K562 (cell line): ENCODE results near the gene TREH.

Experiments used
- SRF ChIP-seq, 2 experiments: fragments of 250-450, 450-650 bp in 1 of 2; sonication (Bioruptor Pico) in 1 of 2; sonication (generic) in 1 of 2; formaldehyde crosslinking; IDR thresholded peaks; 2 replicates each; pipeline versions ENCODE4 v1.5.0 to v1.5.1; 2020 to 2022; ENCODE audit warnings: mild to moderate bottlenecking in 1 of 2, missing genetic modification reagents in 1 of 2
- TF ChIP-seq, protein P1 (sequence below): IDR thresholded peaks from 2 replicates; pipeline ENCODE4 v1.6.1; 2016; ENCODE audit warnings: missing genetic modification characterization, missing compliant biosample characterization
- TF ChIP-seq, protein P2 (sequence below): sonication (generic); formaldehyde crosslinking; IDR thresholded peaks from 2 replicates; pipeline ENCODE4 v1.9.0; 2022; ENCODE audit warnings: mild to moderate bottlenecking, missing genetic modification reagents

DNA sequence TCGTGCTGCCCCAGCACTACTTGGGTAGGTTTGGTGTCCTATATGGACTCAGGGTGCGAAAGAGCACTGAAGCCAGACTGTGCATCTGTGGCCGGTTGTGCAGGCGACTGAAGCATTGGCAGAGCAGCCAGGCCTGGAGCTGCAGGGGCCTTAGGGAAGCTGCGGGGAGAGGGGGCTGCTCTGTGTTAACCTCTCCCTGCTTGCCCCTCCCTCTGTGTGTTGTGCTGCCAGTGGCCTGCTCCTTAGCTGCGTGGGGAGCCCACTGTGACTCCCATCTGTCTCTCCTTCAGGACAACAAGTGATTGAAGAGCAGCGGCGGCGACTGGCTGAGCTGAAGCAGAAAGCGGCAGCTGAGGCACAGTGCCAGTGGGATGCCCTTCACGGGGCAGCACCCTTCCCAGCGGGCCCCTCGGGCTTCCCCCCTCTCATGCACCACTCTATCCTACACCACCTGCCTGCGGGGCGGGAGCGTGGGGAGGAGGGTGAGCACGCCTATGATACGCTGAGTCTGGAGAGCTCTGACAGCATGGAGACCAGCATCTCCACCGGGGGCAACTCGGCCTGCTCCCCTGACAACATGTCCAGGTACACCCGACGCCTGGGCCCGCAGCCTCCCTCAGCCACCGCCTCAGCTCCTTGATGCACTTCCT lies 34.3 kb downstream of the TREH start:
- TF ChIP-seq, protein P1, sequence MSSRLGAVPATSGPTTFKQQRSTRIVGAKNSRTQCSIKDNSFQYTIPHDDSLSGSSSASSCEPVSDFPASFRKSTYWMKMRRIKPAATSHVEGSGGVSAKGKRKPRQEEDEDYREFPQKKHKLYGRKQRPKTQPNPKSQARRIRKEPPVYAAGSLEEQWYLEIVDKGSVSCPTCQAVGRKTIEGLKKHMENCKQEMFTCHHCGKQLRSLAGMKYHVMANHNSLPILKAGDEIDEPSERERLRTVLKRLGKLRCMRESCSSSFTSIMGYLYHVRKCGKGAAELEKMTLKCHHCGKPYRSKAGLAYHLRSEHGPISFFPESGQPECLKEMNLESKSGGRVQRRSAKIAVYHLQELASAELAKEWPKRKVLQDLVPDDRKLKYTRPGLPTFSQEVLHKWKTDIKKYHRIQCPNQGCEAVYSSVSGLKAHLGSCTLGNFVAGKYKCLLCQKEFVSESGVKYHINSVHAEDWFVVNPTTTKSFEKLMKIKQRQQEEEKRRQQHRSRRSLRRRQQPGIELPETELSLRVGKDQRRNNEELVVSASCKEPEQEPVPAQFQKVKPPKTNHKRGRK (tag) = no peak
- TF ChIP-seq, protein P2, sequence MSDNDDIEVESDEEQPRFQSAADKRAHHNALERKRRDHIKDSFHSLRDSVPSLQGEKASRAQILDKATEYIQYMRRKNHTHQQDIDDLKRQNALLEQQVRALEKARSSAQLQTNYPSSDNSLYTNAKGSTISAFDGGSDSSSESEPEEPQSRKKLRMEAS = no peak
- no peak for TF ChIP-seq SRF (CRISPR knock-in tag; IDR thresholded peaks at IDR 0.05)
